Suprapubic skin (tissue), 4 donors: Measurements from ENCODE around the gene MAPK14.

Source experiments
- EP300 ChIP-seq: sonication (generic); formaldehyde crosslinking; IDR thresholded peaks from one replicate; pipeline ENCODE4 v1.6.1; 2017; ENCODE audit warnings: antibody characterized with exemption
- POLR2A ChIP-seq, 2 donors: fragments of 450-650 bp; IDR thresholded peaks; one replicate each; pipeline ENCODE4 v1.6.1; 2017; ENCODE audit warnings: antibody characterized with exemption in 2 of 2, mild to moderate bottlenecking in 2 of 2, moderate library complexity in 2 of 2
- POLR2AphosphoS5 ChIP-seq, 3 donors: sonication (generic); formaldehyde crosslinking; IDR thresholded peaks; one replicate each; pipeline ENCODE4 v1.6.1; 2017; ENCODE audit warnings: antibody characterized with exemption in 3 of 3
- TF ChIP-seq, protein P1 (sequence below), 2 donors: fragments of 200-600 bp in 1 of 2; fragments of 450-650 bp in 1 of 2; sonication (generic) in 1 of 2; IDR thresholded peaks; one replicate each; pipeline ENCODE4 v1.5.1; 2016 to 2019; ENCODE audit warnings: antibody characterized with exemption in 2 of 2, mild to moderate bottlenecking in 1 of 2, moderate library complexity in 1 of 2

DNA sequence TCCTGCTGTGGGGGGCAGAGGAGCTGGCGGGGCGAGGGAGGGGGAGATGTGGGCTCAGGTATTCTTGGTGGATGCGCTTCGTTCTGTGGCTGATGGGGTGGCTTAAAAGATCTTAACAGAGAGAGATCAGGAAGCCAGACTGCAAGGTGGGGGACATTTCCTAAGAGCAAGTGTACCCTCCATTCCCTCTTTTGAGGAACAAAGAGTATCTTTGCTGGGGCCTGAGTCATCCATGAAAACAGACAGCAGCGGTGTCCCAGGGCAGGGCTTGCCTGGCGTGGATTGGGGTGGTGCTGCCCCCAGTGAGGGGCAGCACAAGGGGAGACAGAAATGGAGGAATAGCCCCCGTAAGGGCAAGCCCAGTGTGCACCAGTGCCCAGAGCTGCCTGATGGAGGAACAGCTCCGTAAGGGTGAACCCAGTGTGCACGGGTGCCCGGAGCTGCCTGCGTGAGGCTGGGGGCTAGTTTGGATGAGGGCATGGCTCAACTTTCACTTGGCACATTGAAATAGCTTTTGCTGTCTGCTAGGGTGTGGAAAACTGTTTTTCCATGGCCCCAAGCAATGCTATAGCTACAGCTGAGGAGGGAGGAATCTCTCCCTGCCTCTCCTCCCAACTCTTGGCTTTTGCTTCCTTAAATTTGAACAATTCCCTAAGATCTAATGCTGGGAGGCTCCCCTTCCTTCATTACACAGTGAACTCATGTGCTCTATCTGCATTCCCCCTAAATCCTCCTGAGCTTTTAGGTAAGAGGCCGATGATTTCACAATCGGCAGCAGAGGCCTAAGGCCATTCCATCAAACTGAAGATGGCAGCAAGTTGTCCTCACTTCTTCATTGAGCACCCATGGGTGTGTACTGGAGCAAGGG lies 115.6 kb downstream of the MAPK14 start:
- TF ChIP-seq, protein P1, sequence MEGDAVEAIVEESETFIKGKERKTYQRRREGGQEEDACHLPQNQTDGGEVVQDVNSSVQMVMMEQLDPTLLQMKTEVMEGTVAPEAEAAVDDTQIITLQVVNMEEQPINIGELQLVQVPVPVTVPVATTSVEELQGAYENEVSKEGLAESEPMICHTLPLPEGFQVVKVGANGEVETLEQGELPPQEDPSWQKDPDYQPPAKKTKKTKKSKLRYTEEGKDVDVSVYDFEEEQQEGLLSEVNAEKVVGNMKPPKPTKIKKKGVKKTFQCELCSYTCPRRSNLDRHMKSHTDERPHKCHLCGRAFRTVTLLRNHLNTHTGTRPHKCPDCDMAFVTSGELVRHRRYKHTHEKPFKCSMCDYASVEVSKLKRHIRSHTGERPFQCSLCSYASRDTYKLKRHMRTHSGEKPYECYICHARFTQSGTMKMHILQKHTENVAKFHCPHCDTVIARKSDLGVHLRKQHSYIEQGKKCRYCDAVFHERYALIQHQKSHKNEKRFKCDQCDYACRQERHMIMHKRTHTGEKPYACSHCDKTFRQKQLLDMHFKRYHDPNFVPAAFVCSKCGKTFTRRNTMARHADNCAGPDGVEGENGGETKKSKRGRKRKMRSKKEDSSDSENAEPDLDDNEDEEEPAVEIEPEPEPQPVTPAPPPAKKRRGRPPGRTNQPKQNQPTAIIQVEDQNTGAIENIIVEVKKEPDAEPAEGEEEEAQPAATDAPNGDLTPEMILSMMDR (IDR thresholded peaks at IDR 0.05), result no peak
- no peak for TF ChIP-seq POLR2AphosphoS5 (IDR thresholded peaks at IDR 0.05)
- TF ChIP-seq POLR2A (IDR thresholded peaks at IDR 0.05), result no peak
- no peak for TF ChIP-seq EP300
